ENCODE measurements around the gene SAMD4B.
"Not testable (repeated sequence)": the region's sequence is repeated elsewhere in the genome, so short reads cannot be mapped to it uniquely, and the experiment has no call there.

SAMD4B gene

GRCh38 chr19:39370735-39371134 is 28.5 kb downstream of the SAMD4B start:
- no peak for DNase-seq

GRCh38 chr19:39372047-39372802 is 30.0 kb downstream of the SAMD4B start:
- no peak for DNase-seq

DNA sequence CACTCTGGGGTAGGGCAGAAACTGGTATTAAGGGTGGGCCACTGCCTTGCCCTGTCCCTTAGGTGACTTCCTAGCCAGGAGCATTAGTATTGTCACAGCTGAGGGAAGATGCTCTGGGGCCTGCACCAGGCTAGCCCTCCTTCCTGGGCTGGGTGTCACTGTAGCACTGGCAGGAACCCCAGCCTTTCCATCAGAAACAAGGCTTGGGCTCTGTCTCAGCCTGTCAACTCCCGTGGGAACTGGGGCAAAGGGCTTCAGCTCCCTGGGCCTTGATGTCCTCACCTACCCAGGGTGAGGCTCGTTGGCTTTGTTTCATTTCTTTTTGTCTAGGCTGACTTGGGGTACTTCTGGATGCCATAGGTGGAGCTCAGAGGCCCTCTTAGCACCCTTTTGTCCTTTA is 30.7 kb downstream of the SAMD4B start:
- DNase-seq, result no peak

DNA sequence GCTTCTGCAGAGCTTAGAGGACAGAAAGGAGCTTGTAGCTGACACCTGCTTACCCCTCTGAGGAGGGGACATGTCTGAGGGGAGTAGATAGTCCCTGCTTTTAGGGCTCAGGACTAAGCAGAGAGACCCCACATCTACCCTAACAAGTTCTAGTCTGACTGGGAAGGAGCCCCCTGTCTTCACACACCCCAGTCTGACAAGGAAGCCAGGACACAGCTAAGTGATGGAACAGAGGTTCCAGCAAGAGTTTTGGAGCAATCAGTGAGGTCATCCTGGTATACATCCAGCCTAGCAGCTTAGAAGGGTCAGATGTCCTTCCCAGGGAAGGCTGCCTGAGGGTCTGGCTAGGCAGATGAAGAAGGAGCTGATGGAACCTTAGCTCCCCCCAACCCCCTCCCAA is 33.7 kb downstream of the SAMD4B start:
- DNase-seq, result no peak

DNA sequence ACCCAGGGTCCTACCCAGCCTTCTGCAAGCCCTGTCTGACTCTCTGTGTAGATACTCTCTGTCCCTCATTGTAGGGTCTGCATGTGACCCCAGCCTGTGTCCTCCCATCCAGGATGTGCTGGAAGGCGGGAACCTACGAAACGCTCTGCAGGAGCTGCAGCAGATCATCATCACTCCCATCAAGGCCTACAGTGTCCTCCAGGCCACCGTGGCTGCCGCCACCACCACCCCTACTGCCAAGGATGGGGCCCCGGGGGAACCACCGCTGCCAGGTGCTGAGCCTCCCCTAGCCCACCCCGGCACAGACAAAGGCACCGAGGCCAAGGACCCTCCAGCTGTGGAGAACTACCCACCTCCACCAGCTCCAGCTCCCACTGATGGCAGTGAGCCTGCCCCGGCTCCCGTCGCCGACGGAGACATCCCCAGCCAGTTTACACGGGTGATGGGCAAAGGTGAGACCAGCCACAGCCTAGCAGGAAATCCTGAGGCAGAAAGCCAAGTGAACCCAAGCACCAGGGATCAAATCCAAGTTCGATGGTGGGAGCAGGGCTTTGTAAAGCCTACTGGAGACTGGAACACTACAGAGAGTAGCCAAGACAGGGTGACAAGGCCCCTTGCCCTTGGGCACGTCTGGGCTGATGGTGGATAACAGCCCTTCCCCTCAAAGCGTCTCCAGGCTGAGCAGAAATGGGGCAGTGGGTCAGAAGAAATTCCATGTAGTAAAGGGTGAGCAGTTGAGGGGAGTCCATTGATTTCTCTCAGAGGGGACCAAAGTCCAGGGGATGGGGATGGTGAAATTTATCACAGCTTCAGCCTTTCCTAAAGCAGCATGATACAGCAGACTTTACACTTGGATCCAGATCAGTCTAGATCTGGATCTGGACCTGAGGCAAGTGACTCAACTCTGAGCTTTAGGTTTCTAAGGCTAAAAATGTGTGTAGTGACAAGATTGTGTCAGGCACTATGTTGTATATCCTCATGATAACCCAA is 35.4 kb downstream of the SAMD4B start:
- DNase-seq, result no peak

GRCh38 chr19:39379366-39379765 is 37.1 kb downstream of the SAMD4B start:
- not testable (repeated sequence) for DNase-seq

GRCh38 chr19:39379865-39380396 is 37.7 kb downstream of the SAMD4B start:
- no peak for DNase-seq

GRCh38 chr19:39380521-39381502 is 38.6 kb downstream of the SAMD4B start:
- DNase-seq, result no peak

DNA sequence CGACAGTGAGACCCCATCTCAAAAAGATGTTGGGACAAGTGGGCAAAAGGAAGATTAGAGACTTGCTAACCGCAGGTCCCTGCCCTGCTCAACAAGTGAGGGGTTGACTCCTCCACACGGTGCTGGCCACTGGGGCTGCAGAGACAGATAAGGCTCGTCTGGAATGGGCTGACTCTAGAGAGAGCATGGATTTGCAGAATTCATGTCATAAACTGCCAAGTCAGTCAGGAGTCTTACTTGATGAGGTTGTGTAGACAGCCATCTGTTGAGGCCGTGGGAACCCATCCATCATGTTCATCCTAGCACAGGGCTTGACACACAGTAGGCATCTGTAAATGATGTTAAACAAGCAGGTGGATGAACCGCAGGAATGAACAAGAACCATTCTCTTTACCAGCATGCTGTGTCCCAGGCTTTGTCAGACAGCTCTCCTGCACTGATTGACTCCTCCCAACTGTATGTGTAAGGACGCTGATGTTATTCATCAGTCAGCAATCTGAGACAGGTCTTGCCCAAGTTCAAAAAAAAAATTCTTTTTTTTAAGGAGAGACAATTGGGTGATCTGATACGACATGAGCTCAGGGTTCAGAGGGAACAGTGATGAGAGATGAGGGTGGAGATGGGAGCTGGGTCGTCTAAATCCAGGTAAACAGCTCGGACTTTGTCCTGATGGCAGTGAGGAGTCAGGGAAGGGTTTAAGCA is 39.8 kb downstream of the SAMD4B start:
- DNase-seq, result no peak

- no peak for DNase-seq
These were observed 41.0 kb downstream of the SAMD4B start for GRCh38 chr19:39382991-39383828.

- DNase-seq, result no peak
These were observed 42.8 kb downstream of the SAMD4B start for GRCh38 chr19:39384839-39385568.

GRCh38 chr19:39385629-39386411 is 43.6 kb downstream of the SAMD4B start:
- no peak for DNase-seq

GRCh38 chr19:39386557-39386956 is 44.3 kb downstream of the SAMD4B start:
- no peak for DNase-seq

- no peak for DNase-seq
These were observed 46.4 kb downstream of the SAMD4B start for GRCh38 chr19:39388657-39389056.

- DNase-seq, result no peak
These were observed 47.6 kb downstream of the SAMD4B start for GRCh38 chr19:39389631-39390414.

GRCh38 chr19:39390451-39390750 is 48.2 kb downstream of the SAMD4B start:
- peak in 4 of 5 donors; percentile 68 to 86 (median 81) for DNase-seq

DNA sequence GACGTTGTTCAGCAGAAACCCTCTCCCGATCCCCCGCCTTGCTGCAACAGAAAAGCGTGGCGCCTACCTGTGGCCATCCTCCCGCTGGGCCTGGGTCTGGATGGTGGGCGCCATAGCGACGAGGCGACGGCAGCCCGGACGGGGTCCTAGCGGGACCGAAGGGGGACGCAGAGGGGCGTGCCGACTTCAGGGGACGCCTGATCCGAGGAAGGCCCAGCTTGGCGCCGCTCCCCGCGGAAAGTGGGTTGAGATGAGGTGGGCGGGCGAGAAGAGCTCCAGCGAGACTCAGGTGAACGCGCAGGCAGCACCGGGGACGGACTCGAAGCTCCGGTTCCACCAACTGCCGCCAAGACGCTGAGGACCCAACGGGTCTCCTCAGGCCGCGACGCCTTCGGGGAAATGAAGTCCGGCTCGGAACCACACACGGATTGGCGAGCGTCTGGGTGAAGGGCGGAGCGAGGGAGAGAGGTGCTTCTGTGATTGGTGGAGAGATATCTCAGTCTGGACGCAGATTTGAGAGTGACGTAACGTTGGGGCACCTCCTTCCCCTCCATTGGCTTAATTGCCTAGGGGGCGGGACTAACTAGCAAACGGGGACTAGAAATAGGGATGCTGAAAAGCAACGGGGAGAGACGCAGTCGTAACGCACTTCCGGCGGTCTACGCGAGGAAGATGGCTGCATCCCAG is 48.7 kb downstream of the SAMD4B start, which contains the start of the genes MED29 and PAF1:
MED29 (plus strand) TSS at position 628 of the 687 bp plus-strand sequence; CDS start at position 673, 45 bp downstream.
PAF1 (minus strand) TSS at position 356 of the 687 bp plus-strand sequence; CDS start at position 114, 242 bp downstream.
- peak; percentile 93 to 100 (median 96) for DNase-seq
